SK-N-SH (cell line): Measurements from ENCODE around the gene ACSBG1. TPM values are rescaled to one million over a fixed set of nuclear protein-coding genes. Genes with fewer than 3 reads are reported as not detected.

Experiments
- CTCF ChIA-PET: fragments of 300-600, 350-600 bp; formaldehyde crosslinking; extraction: SDS; loops from one replicate; lab custom pipeline; 2021; lab: Yijun Ruan, JAX
- POLR2A ChIA-PET: fragments of 350-600 bp; sonication (Branson Sonifier 250); formaldehyde crosslinking; extraction: SDS; loops from one replicate; lab custom pipeline; 2020; ENCODE audit warnings: antibody characterized with exemption, inconsistent platforms; lab: Yijun Ruan, JAX
- DNase-seq: peaks from one replicate; pipeline ENCODE4 v3.0.0; 2012
- H2AFZ ChIP-seq: fragments of 200-600 bp; sonication (generic); 2 replicates; pipeline ENCODE4 v1.8.1; 2016; ENCODE audit warnings: antibody characterized with exemption, mild to moderate bottlenecking, low read depth
- H3F3A ChIP-seq: fragments of 200-600 bp; sonication (generic); replicated peaks from 2 replicates; pipeline ENCODE3; 2016; ENCODE audit warnings: antibody characterized with exemption, mild to moderate bottlenecking; ENCODE audit not compliant: insufficient read depth
- H3K27ac ChIP-seq, 2 experiments: fragments of 200-500 bp in 1 of 2; fragments of 200-600 bp in 1 of 2; sonication (Bioruptor generic) in 1 of 2; sonication (generic), shearing (Covaris generic) in 1 of 2; 2 replicates each; pipeline versions ENCODE4 v1.5.1 to v1.6.1; 2014 to 2016; ENCODE audit warnings: low read depth in 2 of 2, inconsistent platforms in 1 of 2, low read length in 1 of 2, mild to moderate bottlenecking in 1 of 2, mixed read lengths in 1 of 2
- H3K27me3 ChIP-seq: fragments of 200-600 bp; sonication (generic), shearing (Covaris generic); 2 replicates; pipeline ENCODE4 v1.6.1; 2016; ENCODE audit warnings: mixed run types; ENCODE audit not compliant: insufficient read depth
- H3K36me3 ChIP-seq, 2 experiments: fragments of 200-500 bp in 1 of 2; fragments of 200-600 bp in 1 of 2; sonication (Bioruptor generic) in 1 of 2; sonication (generic) in 1 of 2; replicated peaks in 1 of 2; 2 replicates each; pipeline versions ENCODE3 to v1.5.1; 2014 to 2016; ENCODE audit warnings: low read length in 1 of 2, mild to moderate bottlenecking in 1 of 2; ENCODE audit not compliant: insufficient read depth in 2 of 2, control insufficient read depth in 1 of 2
- H3K4me1 ChIP-seq, 2 experiments: fragments of 200-500 bp in 1 of 2; fragments of 200-600 bp in 1 of 2; sonication (Bioruptor generic) in 1 of 2; sonication (generic), shearing (Covaris generic) in 1 of 2; 2 replicates each; pipeline versions ENCODE4 v1.5.1 to v1.6.1; 2014 to 2016; ENCODE audit warnings: low read depth in 1 of 2, low read length in 1 of 2, mixed run types in 1 of 2; ENCODE audit not compliant: insufficient read depth in 2 of 2, control insufficient read depth in 1 of 2
- H3K4me2 ChIP-seq: fragments of 200-600 bp; sonication (generic), shearing (Covaris generic); 2 replicates; pipeline ENCODE4 v1.6.1; 2017; ENCODE audit warnings: mixed run types
- H3K4me3 ChIP-seq, 2 experiments: fragments of 200-500 bp in 1 of 2; fragments of 200-600 bp in 1 of 2; sonication (Bioruptor generic) in 1 of 2; sonication (generic), shearing (Covaris generic) in 1 of 2; 2 replicates each; pipeline versions ENCODE4 v1.5.1 to v1.8.1; 2014 to 2016; ENCODE audit warnings: low read depth in 2 of 2, inconsistent platforms in 1 of 2, low read length in 1 of 2, mild to moderate bottlenecking in 1 of 2, mixed read lengths in 1 of 2, moderate library complexity in 1 of 2
- H3K79me2 ChIP-seq: fragments of 200-600 bp; sonication (generic); 2 replicates; pipeline ENCODE4 v1.8.1; 2017; ENCODE audit warnings: mild to moderate bottlenecking; ENCODE audit not compliant: insufficient read depth
- H3K9ac ChIP-seq: fragments of 200-600 bp; sonication (generic); 2 replicates; pipeline ENCODE4 v1.6.1; 2017; ENCODE audit warnings: mixed run types
- H3K9me2 ChIP-seq: fragments of 200-600 bp; sonication (generic); 2 replicates; pipeline ENCODE4 v1.6.1; 2017; ENCODE audit warnings: mixed run types
- H3K9me3 ChIP-seq: fragments of 200-600 bp; sonication (generic); 2 replicates; pipeline ENCODE4 v1.6.1; 2017; ENCODE audit warnings: mixed run types, mild to moderate bottlenecking, moderate library complexity
- H4K20me1 ChIP-seq: fragments of 200-600 bp; sonication (generic); 2 replicates; pipeline ENCODE4 v1.6.1; 2017; ENCODE audit warnings: mild to moderate bottlenecking, mixed run types; ENCODE audit not compliant: insufficient read depth
- CHD2 ChIP-seq: fragments of 150-350 bp; IDR thresholded peaks from 2 replicates; pipeline ENCODE4 v1.6.1; 2018; ENCODE audit warnings: low read length; ENCODE audit not compliant: partially characterized antibody
- EZH2phosphoT487 ChIP-seq: fragments of 200-600 bp; sonication (generic); IDR thresholded peaks from 2 replicates; pipeline ENCODE4 v1.6.1; 2017; ENCODE audit warnings: low read depth, mixed run types, mild to moderate bottlenecking, antibody characterized with exemption, moderate library complexity, borderline replicate concordance
- FOSL2 ChIP-seq: IDR thresholded peaks from 2 replicates; pipeline ENCODE4 v1.4.0; 2012; ENCODE audit warnings: low read depth, mild to moderate bottlenecking, moderate library complexity, borderline replicate concordance
- FOXJ3 ChIP-seq: sonication (generic); formaldehyde crosslinking; IDR thresholded peaks from 2 replicates; pipeline ENCODE4 v1.5.1; 2020; ENCODE audit warnings: mild to moderate bottlenecking, missing genetic modification reagents
- FOXM1 ChIP-seq: IDR thresholded peaks from 2 replicates; pipeline ENCODE4 v1.4.0; 2012; ENCODE audit warnings: low read depth, mild to moderate bottlenecking
- GABPA ChIP-seq: IDR thresholded peaks from 2 replicates; pipeline ENCODE4 v1.4.0; 2012; ENCODE audit warnings: low read depth, mild to moderate bottlenecking
- GATA2 ChIP-seq: sonication (generic); formaldehyde crosslinking; IDR thresholded peaks from 2 replicates; pipeline ENCODE4 v1.5.0; 2020; ENCODE audit warnings: mild to moderate bottlenecking, missing genetic modification reagents
- JUND ChIP-seq: IDR thresholded peaks from 2 replicates; pipeline ENCODE4 v1.4.0; 2012
- MAX ChIP-seq: IDR thresholded peaks from 2 replicates; pipeline ENCODE4 v1.4.0; 2012; ENCODE audit warnings: low read depth
- MEF2A ChIP-seq: IDR thresholded peaks from 2 replicates; pipeline ENCODE4 v1.4.0; 2012; ENCODE audit warnings: low read depth, borderline replicate concordance
- MXI1 ChIP-seq: IDR thresholded peaks from 2 replicates; pipeline ENCODE4 v1.6.1; 2012; ENCODE audit warnings: mild to moderate bottlenecking, low read depth, low read length, improper control_type of control experiment
- NFIC ChIP-seq: IDR thresholded peaks from 2 replicates; pipeline ENCODE4 v1.4.0; 2012; ENCODE audit warnings: borderline replicate concordance
- RXRA ChIP-seq: IDR thresholded peaks from 2 replicates; pipeline ENCODE4 v1.4.0; 2012; ENCODE audit warnings: low read depth, mild to moderate bottlenecking, borderline replicate concordance
- SIN3A ChIP-seq: IDR thresholded peaks from 2 replicates; pipeline ENCODE4 v1.6.1; 2012; ENCODE audit warnings: low read depth, mild to moderate bottlenecking, low read length, moderate library complexity, borderline replicate concordance
- TAF1 ChIP-seq: IDR thresholded peaks from 2 replicates; pipeline ENCODE4 v1.6.1; 2012; ENCODE audit warnings: low read depth, mild to moderate bottlenecking, low read length, moderate library complexity, borderline replicate concordance
- TCF12 ChIP-seq: IDR thresholded peaks from 2 replicates; pipeline ENCODE4 v1.4.0; 2012
- TEAD4 ChIP-seq: IDR thresholded peaks from 2 replicates; pipeline ENCODE4 v1.4.0; 2012; ENCODE audit warnings: mild to moderate bottlenecking, borderline replicate concordance; ENCODE audit not compliant: insufficient read depth
- ZBTB33 ChIP-seq: IDR thresholded peaks from 2 replicates; pipeline ENCODE4 v1.4.0; 2012; ENCODE audit warnings: low read depth, borderline replicate concordance
- WGBS: methylation state at CpG from one replicate; pipeline ENCODE4 v1.1.6; 2017; ENCODE audit warnings: low lambda C conversion rate; 5-methylcytosine and 5-hydroxymethylcytosine counted together
- polyA plus RNA-seq, 3 experiments: library from polyadenylated mRNA; depleted of rRNA; stranded (reverse); fragments of >200 nt; gene quantifications; 2 replicates each; pipeline ENCODE4 v1.2.3, GENCODE V29; 2012
- TF ChIP-seq, protein P1 (sequence below): fragments of 150-350 bp; IDR thresholded peaks from 2 replicates; pipeline ENCODE4 v1.6.1; 2016; ENCODE audit warnings: mild to moderate bottlenecking, low read depth, low read length
- TF ChIP-seq, protein P2 (sequence below): fragments of 200-600 bp; sonication (generic); IDR thresholded peaks from 2 replicates; pipeline ENCODE4 v1.6.1; 2017; ENCODE audit warnings: antibody characterized with exemption, mild to moderate bottlenecking, moderate library complexity

ACSBG1 gene
- polyA plus RNA-seq, 1 of the 3 experiments (the other 2 are of a cell fraction) = under 0.01 TPM

GRCh38 chr15:78149068-78149804 lies 85.1 kb downstream of the ACSBG1 start, which contains the start of gene IDH3A (continued):
- no peak for TF ChIP-seq GATA2 (CRISPR knock-in tag)
- no peak; the same call in 1 of the 2 replicates for TF ChIP-seq SIN3A
- TF ChIP-seq MAX = peak; percentile 76; the same call in 1 of the 2 replicates
- no peak for TF ChIP-seq FOXJ3 (CRISPR knock-in tag)
- no peak for TF ChIP-seq FOSL2
- TF ChIP-seq JUND = no peak
- no peak for TF ChIP-seq RXRA
- TF ChIP-seq TAF1 = peak; percentile 78
- no peak for TF ChIP-seq FOXM1
- TF ChIP-seq CHD2 = peak; percentile 15
- TF ChIP-seq GABPA = peak; percentile 73
- TF ChIP-seq EZH2phosphoT487 = no peak

DNA sequence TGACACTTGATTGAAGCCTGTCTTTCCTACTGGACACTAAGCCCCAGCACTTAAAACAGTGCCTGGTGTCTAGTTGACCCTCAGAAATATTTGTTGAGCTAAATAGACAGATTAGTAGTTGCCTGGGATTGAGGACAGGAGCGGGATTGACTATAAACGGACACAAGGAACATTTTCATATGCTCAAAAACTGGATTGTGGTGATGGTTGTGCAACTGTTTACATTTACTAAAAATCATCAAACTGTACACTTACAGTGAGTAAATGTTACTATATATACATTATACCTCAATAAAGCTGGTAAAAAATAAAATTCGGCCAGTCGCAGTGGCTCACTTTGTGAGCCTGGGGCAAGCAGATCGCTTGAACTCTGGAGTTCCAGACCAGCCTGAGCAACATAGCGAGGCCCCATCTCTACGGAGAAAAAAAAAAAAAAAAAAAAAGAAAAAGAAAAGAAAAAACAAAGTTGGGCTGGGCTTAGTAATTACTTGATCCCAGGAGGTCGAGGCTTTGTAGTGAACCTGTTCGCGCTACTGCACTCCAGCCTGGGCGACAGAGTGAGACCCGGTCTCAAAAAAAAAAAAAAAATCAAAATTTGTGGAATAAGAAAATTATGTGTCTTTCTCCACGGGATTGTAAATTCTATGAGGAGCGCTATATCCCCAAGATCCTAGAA lies 85.8 kb downstream of the ACSBG1 start:
- Histone ChIP-seq H3K4me3 (peak overlapping the region; percentile 61 to 77), H3K9ac (peak overlapping the region; percentile 84), H3K4me2 (peak overlapping the region; percentile 97), H2AFZ (peak overlapping the region; percentile 86), H3K36me3 (peaks cover 0 to 3% of the 10 kb centered on the region in 2 experiments), H3K4me1 (peaks cover 7 to 12% of the 10 kb centered on the region in 2 experiments), H3K9me2 (no peaks in the 10 kb centered on the region), H3K9me3 (no peaks in the 10 kb centered on the region), H3K27ac (peak overlapping the region; percentile 41 to 54), H3F3A (no peaks in the 10 kb centered on the region), H3K27me3 (no peaks in the 10 kb centered on the region), H4K20me1 (no peaks in the 10 kb centered on the region), H3K79me2 (peaks cover 45% of the 10 kb centered on the region)
- no peak for DNase-seq
- CTCF ChIA-PET = interaction anchor here (0.7 to 3.2 kb wide), 9 partner anchors 9 to 182 kb away, joined by 3 to 24 read pairs (median 5); partner anchors contain the start of gene CIB2
- POLR2A ChIA-PET = interaction anchor here (1.0 kb wide), 1 partner anchor 94 kb away, joined by 3 read pairs; no protein-coding TSS in a partner anchor
- 10% methylated on average over 14 of the region's 14 CpGs for WGBS
- TF ChIP-seq TCF12 (no peak), ZBTB33 (no peak), FOXJ3 (CRISPR knock-in tag) (no peak), TEAD4 (no peak), MEF2A (no peak), GATA2 (CRISPR knock-in tag) (no peak), MXI1 (no peak), NFIC (no peak), JUND (no peak)
- TF ChIP-seq, protein P1, sequence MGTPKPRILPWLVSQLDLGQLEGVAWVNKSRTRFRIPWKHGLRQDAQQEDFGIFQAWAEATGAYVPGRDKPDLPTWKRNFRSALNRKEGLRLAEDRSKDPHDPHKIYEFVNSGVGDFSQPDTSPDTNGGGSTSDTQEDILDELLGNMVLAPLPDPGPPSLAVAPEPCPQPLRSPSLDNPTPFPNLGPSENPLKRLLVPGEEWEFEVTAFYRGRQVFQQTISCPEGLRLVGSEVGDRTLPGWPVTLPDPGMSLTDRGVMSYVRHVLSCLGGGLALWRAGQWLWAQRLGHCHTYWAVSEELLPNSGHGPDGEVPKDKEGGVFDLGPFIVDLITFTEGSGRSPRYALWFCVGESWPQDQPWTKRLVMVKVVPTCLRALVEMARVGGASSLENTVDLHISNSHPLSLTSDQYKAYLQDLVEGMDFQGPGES = no peak
- TF ChIP-seq, protein P2, sequence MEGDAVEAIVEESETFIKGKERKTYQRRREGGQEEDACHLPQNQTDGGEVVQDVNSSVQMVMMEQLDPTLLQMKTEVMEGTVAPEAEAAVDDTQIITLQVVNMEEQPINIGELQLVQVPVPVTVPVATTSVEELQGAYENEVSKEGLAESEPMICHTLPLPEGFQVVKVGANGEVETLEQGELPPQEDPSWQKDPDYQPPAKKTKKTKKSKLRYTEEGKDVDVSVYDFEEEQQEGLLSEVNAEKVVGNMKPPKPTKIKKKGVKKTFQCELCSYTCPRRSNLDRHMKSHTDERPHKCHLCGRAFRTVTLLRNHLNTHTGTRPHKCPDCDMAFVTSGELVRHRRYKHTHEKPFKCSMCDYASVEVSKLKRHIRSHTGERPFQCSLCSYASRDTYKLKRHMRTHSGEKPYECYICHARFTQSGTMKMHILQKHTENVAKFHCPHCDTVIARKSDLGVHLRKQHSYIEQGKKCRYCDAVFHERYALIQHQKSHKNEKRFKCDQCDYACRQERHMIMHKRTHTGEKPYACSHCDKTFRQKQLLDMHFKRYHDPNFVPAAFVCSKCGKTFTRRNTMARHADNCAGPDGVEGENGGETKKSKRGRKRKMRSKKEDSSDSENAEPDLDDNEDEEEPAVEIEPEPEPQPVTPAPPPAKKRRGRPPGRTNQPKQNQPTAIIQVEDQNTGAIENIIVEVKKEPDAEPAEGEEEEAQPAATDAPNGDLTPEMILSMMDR = no peak
